ENCODE data around the gene GALM. TPM values are rescaled to one million over a fixed set of nuclear protein-coding genes. Genes with fewer than 3 reads are reported as not detected.

GALM gene
- total RNA-seq, 1 experiment from 2014 or later: 48.7 TPM

DNA sequence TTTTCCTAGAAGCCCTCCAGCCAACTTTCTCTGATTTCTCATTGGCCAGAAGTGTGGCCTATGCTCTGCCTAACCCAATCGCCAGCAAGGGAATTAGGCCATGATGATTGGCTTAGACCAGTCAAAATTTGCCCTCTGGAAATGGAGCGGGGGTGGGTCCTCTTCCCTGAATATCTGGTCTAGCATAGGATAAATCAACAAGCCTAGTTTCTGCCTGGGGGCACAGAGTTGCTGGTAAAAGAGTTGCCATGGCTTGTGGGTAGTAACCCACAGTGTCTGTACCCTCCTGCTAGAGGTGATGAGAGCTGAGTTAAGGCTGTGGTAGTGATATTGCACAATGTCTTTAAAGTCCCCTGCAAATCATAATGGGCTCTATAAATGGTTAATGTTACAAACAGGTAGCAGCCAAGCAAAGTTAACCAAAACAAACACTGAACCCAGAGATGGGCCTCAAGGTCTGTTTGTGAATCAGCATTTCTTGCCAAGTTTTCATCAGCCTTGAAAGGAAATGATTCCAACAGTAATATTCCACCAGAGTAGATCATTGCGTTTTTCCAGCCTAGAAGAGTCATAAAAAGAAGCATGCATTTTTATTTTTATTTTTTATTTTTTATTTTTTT, 19.3 kb downstream of the GALM start:
- TF ChIP-seq, protein P1, sequence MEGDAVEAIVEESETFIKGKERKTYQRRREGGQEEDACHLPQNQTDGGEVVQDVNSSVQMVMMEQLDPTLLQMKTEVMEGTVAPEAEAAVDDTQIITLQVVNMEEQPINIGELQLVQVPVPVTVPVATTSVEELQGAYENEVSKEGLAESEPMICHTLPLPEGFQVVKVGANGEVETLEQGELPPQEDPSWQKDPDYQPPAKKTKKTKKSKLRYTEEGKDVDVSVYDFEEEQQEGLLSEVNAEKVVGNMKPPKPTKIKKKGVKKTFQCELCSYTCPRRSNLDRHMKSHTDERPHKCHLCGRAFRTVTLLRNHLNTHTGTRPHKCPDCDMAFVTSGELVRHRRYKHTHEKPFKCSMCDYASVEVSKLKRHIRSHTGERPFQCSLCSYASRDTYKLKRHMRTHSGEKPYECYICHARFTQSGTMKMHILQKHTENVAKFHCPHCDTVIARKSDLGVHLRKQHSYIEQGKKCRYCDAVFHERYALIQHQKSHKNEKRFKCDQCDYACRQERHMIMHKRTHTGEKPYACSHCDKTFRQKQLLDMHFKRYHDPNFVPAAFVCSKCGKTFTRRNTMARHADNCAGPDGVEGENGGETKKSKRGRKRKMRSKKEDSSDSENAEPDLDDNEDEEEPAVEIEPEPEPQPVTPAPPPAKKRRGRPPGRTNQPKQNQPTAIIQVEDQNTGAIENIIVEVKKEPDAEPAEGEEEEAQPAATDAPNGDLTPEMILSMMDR (IDR thresholded peaks at IDR 0.05; ENCODE audit: insufficient read depth in 1 of 2, low read depth in 1 of 2, low read length in 1 of 2, severe bottlenecking in 1 of 2, unreplicated experiment in 1 of 2): no peak
- Histone ChIP-seq H3K9me3 (no peaks in the 10 kb centered on the region), H3K27me3 (replicated peaks; ENCODE audit: control insufficient read depth, insufficient read depth, low read length) (no peaks in the 10 kb centered on the region), H3K4me3 (ENCODE audit: low read depth, low read length) (no peak overlapping the region), H3K4me1 (peaks cover 4% of the 10 kb centered on the region), H3K36me3 (ENCODE audit: control insufficient read depth, insufficient read depth, low read length) (peaks cover 5% of the 10 kb centered on the region; the same call in 1 of the 2 replicates)
- ChIA-PET POLR2A (no interaction called here), CTCF (no interaction called here)
- intact Hi-C loops (cut with micrococcal nuclease; ENCODE audit: unreplicated experiment): no loop called here
- no peak overlapping the region for H3K27ac Mint-ChIP-seq (ENCODE audit: unreplicated experiment)
- DNase-seq: peak in 1 of 2 experiments; percentile 41
- H3K9me3 Mint-ChIP-seq (ENCODE audit: unreplicated experiment): no peaks in the 10 kb centered on the region
- H3K4me1 Mint-ChIP-seq (ENCODE audit: low read depth, unreplicated experiment): peaks cover 23% of the 10 kb centered on the region
- H3K36me3 Mint-ChIP-seq (ENCODE audit: insufficient read depth, unreplicated experiment): peaks cover 60% of the 10 kb centered on the region
- no TSS peak for BruUV-seq (replicated peaks)
- no peaks in the 10 kb centered on the region for H3K27me3 Mint-ChIP-seq (ENCODE audit: insufficient read depth, unreplicated experiment)
- no peak overlapping the region for H3K4me3 Mint-ChIP-seq (ENCODE audit: unreplicated experiment)

DNA sequence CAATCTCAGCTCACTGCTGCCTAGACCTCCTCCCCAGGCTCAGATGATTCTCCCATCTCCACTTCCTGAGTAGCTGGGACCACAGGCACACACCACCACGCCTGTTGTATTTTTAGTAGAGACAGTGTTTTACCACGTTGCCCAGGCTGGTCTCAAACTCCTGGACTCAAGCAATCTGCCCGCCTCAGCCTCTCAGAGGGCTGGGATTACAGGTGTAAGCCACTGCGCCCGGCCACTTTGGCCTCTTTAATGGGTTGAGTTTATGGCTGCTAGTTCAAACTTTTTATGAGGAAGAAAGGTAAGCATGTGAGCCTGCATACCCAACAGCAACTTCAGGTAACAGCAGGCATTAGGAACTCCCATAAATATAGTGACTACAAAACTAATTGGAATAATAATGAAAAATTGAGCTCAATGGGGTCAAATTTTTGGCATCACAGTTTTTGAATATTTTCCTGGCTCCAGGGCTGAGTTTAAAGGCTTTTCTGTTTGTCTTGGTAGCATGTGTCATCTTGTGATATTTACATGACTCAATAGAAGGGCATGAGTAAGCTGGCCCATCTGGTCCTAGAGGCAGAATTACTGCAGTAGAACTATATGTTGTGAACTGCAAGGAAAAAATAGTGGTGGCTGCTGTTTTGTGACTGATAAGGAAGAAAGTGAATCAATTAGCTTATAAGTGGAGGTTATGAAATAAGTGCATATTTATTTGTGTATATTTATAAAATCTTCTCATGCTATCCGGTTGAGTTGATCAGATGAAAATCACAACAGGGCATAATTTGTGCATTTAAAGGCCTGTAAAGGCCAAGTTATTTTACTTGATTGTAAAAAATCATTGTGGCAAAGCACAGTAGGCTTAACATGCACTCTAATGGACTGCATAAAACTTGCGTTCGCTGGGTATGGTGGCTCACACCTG, 24.8 kb downstream of the GALM start:
- TF ChIP-seq, protein P1 (IDR thresholded peaks at IDR 0.05; ENCODE audit: insufficient read depth in 1 of 2, low read depth in 1 of 2, low read length in 1 of 2, severe bottlenecking in 1 of 2, unreplicated experiment in 1 of 2): no peak
- Mint-ChIP-seq H3K4me3 (ENCODE audit: unreplicated experiment) (no peak overlapping the region), H3K27me3 (ENCODE audit: insufficient read depth, unreplicated experiment) (no peaks in the 10 kb centered on the region), H3K27ac (ENCODE audit: unreplicated experiment) (peak overlapping the region; percentile 23), H3K9me3 (ENCODE audit: unreplicated experiment) (no peaks in the 10 kb centered on the region), H3K4me1 (ENCODE audit: low read depth, unreplicated experiment) (peaks cover 45% of the 10 kb centered on the region), H3K36me3 (ENCODE audit: insufficient read depth, unreplicated experiment) (peaks cover 34% of the 10 kb centered on the region)
- CTCF ChIA-PET: interaction anchor here (1.6 kb wide), 1 partner anchor 109 kb away, joined by 4 read pairs; no protein-coding TSS in a partner anchor
- Histone ChIP-seq H3K4me1 (peaks cover 28% of the 10 kb centered on the region), H3K4me3 (ENCODE audit: low read depth, low read length) (no peak overlapping the region), H3K36me3 (ENCODE audit: control insufficient read depth, insufficient read depth, low read length) (peaks cover 7% of the 10 kb centered on the region), H3K27me3 (replicated peaks; ENCODE audit: control insufficient read depth, insufficient read depth, low read length) (no peaks in the 10 kb centered on the region), H3K9me3 (no peaks in the 10 kb centered on the region)
- peak in 1 of 2 experiments; percentile 30 for DNase-seq
- BruUV-seq (replicated peaks): no TSS peak
- POLR2A ChIA-PET: interaction anchor here (1.5 kb wide), 1 partner anchor 61 kb away, joined by 4 read pairs; the partner anchor contains the start of gene SRSF7
- intact Hi-C loops (cut with micrococcal nuclease; ENCODE audit: unreplicated experiment): loop anchor here (1.0 kb wide), 1 partner anchor 26 kb away; no protein-coding TSS in a partner anchor

DNA sequence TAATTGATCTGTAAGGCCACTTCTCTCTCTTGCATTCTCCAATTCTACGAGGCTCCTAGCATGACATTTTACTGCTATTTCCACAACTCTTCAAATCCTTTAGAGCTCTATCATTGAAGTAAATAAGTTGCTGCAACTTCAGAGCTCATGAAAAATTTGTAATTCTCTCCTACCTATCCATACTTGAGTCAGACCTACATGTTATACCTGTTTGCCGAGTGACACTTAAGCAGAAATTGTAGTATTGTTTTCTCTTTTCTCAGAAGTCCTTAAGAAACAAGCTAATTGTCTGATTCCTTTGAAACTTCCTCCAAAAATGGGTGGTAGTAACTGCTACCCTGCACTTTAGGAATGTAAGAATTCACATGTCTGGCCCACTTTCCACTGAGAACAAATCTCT, 26.1 kb downstream of the GALM start:
- intact Hi-C loops (cut with micrococcal nuclease; ENCODE audit: unreplicated experiment): no loop called here
- Histone ChIP-seq H3K27me3 (replicated peaks; ENCODE audit: control insufficient read depth, insufficient read depth, low read length) (no peaks in the 10 kb centered on the region), H3K4me1 (peaks cover 28% of the 10 kb centered on the region), H3K36me3 (ENCODE audit: control insufficient read depth, insufficient read depth, low read length) (peaks cover 6% of the 10 kb centered on the region), H3K9me3 (no peaks in the 10 kb centered on the region), H3K4me3 (ENCODE audit: low read depth, low read length) (no peak overlapping the region)
- BruUV-seq (replicated peaks): no TSS peak
- DNase-seq: no peak
- Mint-ChIP-seq H3K27ac (ENCODE audit: unreplicated experiment) (peak overlapping the region; percentile 13), H3K36me3 (ENCODE audit: insufficient read depth, unreplicated experiment) (peaks cover 34% of the 10 kb centered on the region), H3K9me3 (ENCODE audit: unreplicated experiment) (no peaks in the 10 kb centered on the region), H3K27me3 (ENCODE audit: insufficient read depth, unreplicated experiment) (no peaks in the 10 kb centered on the region), H3K4me1 (ENCODE audit: low read depth, unreplicated experiment) (peaks cover 39% of the 10 kb centered on the region), H3K4me3 (ENCODE audit: unreplicated experiment) (no peak overlapping the region)
- ChIA-PET CTCF (interaction anchor here (1.6 kb wide), 1 partner anchor 110 kb away, joined by 4 read pairs; no protein-coding TSS in a partner anchor), POLR2A (interaction anchor here (1.1 kb wide), 1 partner anchor 59 kb away, joined by 3 read pairs; the partner anchor contains the start of gene SRSF7)
- TF ChIP-seq, protein P1 (IDR thresholded peaks at IDR 0.05; ENCODE audit: insufficient read depth in 1 of 2, low read depth in 1 of 2, low read length in 1 of 2, severe bottlenecking in 1 of 2, unreplicated experiment in 1 of 2): no peak
